Choroid plexus epithelial cell (primary cell): ENCODE results near the gene ZNF426.
A peak's percentile ranks its signal among the peaks of the same experiment; 100 is the strongest.

Experiments used
- DNase-seq: peaks from one replicate; pipeline ENCODE4 v3.0.0-alpha.2; 2010; ENCODE audit warnings: low read depth
- H3K4me3 ChIP-seq: 2 replicates; pipeline ENCODE4 v1.5.1; 2011; ENCODE audit warnings: low read depth, mild to moderate bottlenecking, control low read depth, low read length, moderate library complexity
- CTCF ChIP-seq: conservative IDR thresholded peaks from 2 replicates; pipeline ENCODE4 v1.5.1; 2011; ENCODE audit warnings: low read depth, mild to moderate bottlenecking, control low read depth, inconsistent platforms, low read length, moderate library complexity

The ZNF426 gene

GRCh38 chr19:9528757-9529336 is 9.6 kb downstream of the ZNF426 start:
- H3K4me3 ChIP-seq: no peak overlapping the region
- no peak for TF ChIP-seq CTCF

GRCh38 chr19:9523885-9524474 is 14.5 kb downstream of the ZNF426 start:
- DNase-seq: peak; percentile 4
- H3K4me3 ChIP-seq: no peak overlapping the region
- TF ChIP-seq CTCF: no peak

More at GRCh38 chr19:9528757-9529336, 9.6 kb downstream of the ZNF426 start:
- DNase-seq: peak; percentile 19

GRCh38 chr19:9507285-9507684 is 31.2 kb downstream of the ZNF426 start:
- DNase-seq: no peak
- no peak overlapping the region for H3K4me3 ChIP-seq
- no peak for TF ChIP-seq CTCF

GRCh38 chr19:9500796-9501195 is 37.6 kb downstream of the ZNF426 start:
- H3K4me3 ChIP-seq: no peak overlapping the region
- no peak for TF ChIP-seq CTCF
- no peak for DNase-seq

GRCh38 chr19:9498183-9498902 is 40.1 kb downstream of the ZNF426 start, which contains the start of gene ZNF560:
TSS of gene ZNF560 (minus strand) at chr19:9498616. CDS start at chr19:9475313, 23,303 bp downstream.
- TF ChIP-seq CTCF: peak; percentile 35
- peak within 1 kb of the TSS; percentile 8 for H3K4me3 ChIP-seq
- peak; percentile 13 for DNase-seq

GRCh38 chr19:9494096-9494495 is 44.3 kb downstream of the ZNF426 start:
- DNase-seq: no peak
- TF ChIP-seq CTCF: no peak
- H3K4me3 ChIP-seq: no peak overlapping the region

GRCh38 chr19:9487016-9487415 is 51.4 kb downstream of the ZNF426 start:
- no peak for TF ChIP-seq CTCF
- no peak overlapping the region for H3K4me3 ChIP-seq
- DNase-seq: no peak
